Fibroblast of skin of abdomen (primary cell): ENCODE results near the gene AGBL4.
A peak's percentile ranks its signal among the peaks of the same experiment; 100 is the strongest.
"Not testable (repeated sequence)": the region's sequence is repeated elsewhere in the genome, so short reads cannot be mapped to it uniquely, and the experiment has no call there.

Experiments used
- DNase-seq: peaks from one replicate; pipeline ENCODE4 v3.0.0-alpha.2; 2013

Gene AGBL4

GRCh38 chr1:49424782-49425181 is 599.0 kb downstream of the AGBL4 start:
- DNase-seq = no peak

GRCh38 chr1:49416758-49417157 is 607.0 kb downstream of the AGBL4 start:
- no peak for DNase-seq

- no peak for DNase-seq
Measured at GRCh38 chr1:49408346-49408745, 615.4 kb downstream of the AGBL4 start.

GRCh38 chr1:49397086-49397485 is 626.7 kb downstream of the AGBL4 start:
- no peak for DNase-seq

- DNase-seq = no peak
Measured at GRCh38 chr1:49394200-49394599, 629.6 kb downstream of the AGBL4 start.

GRCh38 chr1:49389699-49390098 is 634.1 kb downstream of the AGBL4 start:
- no peak for DNase-seq

- peak; percentile 34 for DNase-seq
Measured at GRCh38 chr1:49364676-49365075, 659.1 kb downstream of the AGBL4 start.

GRCh38 chr1:49363628-49364027 is 660.1 kb downstream of the AGBL4 start:
- no peak for DNase-seq

GRCh38 chr1:49358036-49358435 is 665.7 kb downstream of the AGBL4 start:
- no peak for DNase-seq

GRCh38 chr1:49356594-49356993 is 667.2 kb downstream of the AGBL4 start:
- DNase-seq = no peak

GRCh38 chr1:49351768-49352167 is 672.0 kb downstream of the AGBL4 start:
- DNase-seq = peak; percentile 72

GRCh38 chr1:49346767-49347349 is 676.9 kb downstream of the AGBL4 start:
- DNase-seq = no peak

GRCh38 chr1:49340576-49340975 is 683.2 kb downstream of the AGBL4 start:
- no peak for DNase-seq

- DNase-seq = no peak
Measured at GRCh38 chr1:49339043-49339442, 684.7 kb downstream of the AGBL4 start.

GRCh38 chr1:49337251-49337650 is 686.5 kb downstream of the AGBL4 start:
- DNase-seq = no peak

GRCh38 chr1:49333906-49334305 is 689.8 kb downstream of the AGBL4 start:
- DNase-seq = peak; percentile 70

GRCh38 chr1:49331066-49331852 is 692.5 kb downstream of the AGBL4 start:
- no peak for DNase-seq

GRCh38 chr1:49323925-49324540 is 699.7 kb downstream of the AGBL4 start:
- no peak for DNase-seq

GRCh38 chr1:49320493-49320892 is 703.3 kb downstream of the AGBL4 start:
- DNase-seq = not testable (repeated sequence)

GRCh38 chr1:49319426-49319963 is 704.3 kb downstream of the AGBL4 start:
- no peak for DNase-seq

GRCh38 chr1:49318218-49318617 is 705.5 kb downstream of the AGBL4 start:
- DNase-seq = no peak

GRCh38 chr1:49307457-49307856 is 716.3 kb downstream of the AGBL4 start:
- DNase-seq = no peak

- no peak for DNase-seq
Measured at GRCh38 chr1:49306507-49307070, 717.2 kb downstream of the AGBL4 start.
